ENCODE data around the gene KANK2.
A peak's percentile ranks its signal among the peaks of the same experiment; 100 is the strongest.

KANK2 gene

DNA sequence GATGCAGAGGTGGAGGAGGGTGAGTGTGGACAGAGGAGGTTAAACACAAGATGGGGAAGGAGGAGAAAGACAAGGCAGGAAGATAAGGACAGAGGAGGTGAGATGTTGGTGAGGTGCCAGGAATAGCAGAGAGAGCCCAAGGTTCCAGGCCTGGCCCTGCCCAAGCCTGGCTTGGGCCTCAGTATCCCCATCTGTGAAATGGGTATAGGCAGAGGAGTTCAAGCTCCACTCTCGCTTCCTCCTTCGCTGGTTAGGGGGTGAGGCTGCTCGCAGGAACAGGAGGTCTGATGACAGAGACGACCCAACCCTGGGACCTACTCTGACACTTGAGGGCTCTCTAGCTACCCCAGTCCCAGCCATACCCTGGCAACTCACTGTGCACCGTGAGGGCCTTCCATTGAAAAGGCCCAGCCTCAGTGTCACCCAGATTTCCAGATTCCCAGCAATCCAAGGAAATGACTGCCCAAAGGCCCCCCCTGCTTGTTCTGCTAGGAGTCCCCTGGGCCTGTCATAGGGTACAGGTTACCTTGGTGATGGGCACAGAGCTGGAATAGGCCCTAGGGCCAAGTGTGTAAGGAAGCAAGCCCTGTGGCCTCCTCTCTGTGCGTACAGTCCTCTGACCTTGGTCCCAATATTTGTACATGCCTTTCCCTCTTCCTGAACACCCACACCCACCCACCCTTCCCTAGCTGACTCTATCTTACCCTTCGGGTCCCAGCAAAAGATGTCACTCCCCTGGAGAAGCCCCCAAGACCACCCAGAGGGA lies 33.5 kb upstream of the KANK2 start:
- Histone ChIP-seq H3K4me3 (replicated peaks; ENCODE audit: low read depth, low read length) (no peak overlapping the region), H3K36me3 (ENCODE audit: control insufficient read depth, insufficient read depth, low read length) (no peaks in the 10 kb centered on the region), H3K27me3 (replicated peaks; ENCODE audit: control insufficient read depth, insufficient read depth, low read length) (no peaks in the 10 kb centered on the region)
- DNase-seq (ENCODE audit: extremely low read depth, insufficient read length), result no peak
- TF ChIP-seq CTCF (IDR thresholded peaks at IDR 0.05; ENCODE audit: insufficient read depth, low read length, poor library complexity, severe bottlenecking), result no peak

DNA sequence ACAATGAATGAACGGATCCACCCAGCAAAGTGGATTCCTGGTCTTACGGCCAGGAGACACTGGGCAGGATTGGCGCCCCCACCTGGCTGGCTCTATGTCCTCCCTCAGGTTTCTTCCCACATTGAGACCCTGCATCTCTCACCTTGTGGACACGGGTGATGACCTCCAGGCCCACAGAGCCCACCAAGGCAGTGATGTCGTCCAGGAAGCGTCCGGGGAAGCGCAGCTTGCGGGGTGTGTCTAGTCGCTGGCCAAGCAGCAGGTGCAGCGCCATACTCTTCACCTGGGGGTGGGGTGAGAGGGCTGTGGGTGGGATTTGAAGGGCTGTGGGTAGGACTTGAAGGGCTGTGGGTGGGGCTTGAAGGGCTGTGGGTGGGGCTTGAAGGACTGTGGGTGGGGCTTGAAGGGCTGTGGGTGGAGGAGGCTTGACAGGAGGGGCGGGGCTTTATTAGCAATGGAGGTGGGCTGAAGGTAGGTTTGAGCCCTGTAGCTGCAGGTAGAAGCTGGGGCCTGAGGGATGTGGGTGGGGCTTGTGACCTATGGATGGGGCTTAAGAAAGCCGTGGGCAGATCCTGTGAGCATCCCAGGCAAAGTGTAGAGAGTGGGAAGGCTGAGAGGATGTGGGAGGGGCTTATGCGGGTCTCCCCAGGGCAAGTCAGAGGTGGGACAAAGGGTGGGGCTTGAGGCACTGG lies 30.0 kb upstream of the KANK2 start:
- no peak for DNase-seq (ENCODE audit: extremely low read depth, insufficient read length)
- peak; percentile 36 for TF ChIP-seq CTCF (IDR thresholded peaks at IDR 0.05; ENCODE audit: insufficient read depth, low read length, poor library complexity, severe bottlenecking)
- no peaks in the 10 kb centered on the region for H3K27me3 ChIP-seq (replicated peaks; ENCODE audit: control insufficient read depth, insufficient read depth, low read length)
- H3K4me3 ChIP-seq (replicated peaks; ENCODE audit: low read depth, low read length), result no peak overlapping the region
- H3K36me3 ChIP-seq (ENCODE audit: control insufficient read depth, insufficient read depth, low read length), result no peaks in the 10 kb centered on the region

GRCh38 chr19:11226716-11227166 lies 29.4 kb upstream of the KANK2 start:
- no peak for DNase-seq (ENCODE audit: extremely low read depth, insufficient read length)
- no peak for TF ChIP-seq CTCF (IDR thresholded peaks at IDR 0.05; ENCODE audit: insufficient read depth, low read length, poor library complexity, severe bottlenecking)
- no peaks in the 10 kb centered on the region; the same call in 1 of the 2 replicates for H3K36me3 ChIP-seq (ENCODE audit: control insufficient read depth, insufficient read depth, low read length)
- H3K4me3 ChIP-seq (replicated peaks; ENCODE audit: low read depth, low read length), result no peak overlapping the region
- H3K27me3 ChIP-seq (replicated peaks; ENCODE audit: control insufficient read depth, insufficient read depth, low read length), result no peaks in the 10 kb centered on the region

DNA sequence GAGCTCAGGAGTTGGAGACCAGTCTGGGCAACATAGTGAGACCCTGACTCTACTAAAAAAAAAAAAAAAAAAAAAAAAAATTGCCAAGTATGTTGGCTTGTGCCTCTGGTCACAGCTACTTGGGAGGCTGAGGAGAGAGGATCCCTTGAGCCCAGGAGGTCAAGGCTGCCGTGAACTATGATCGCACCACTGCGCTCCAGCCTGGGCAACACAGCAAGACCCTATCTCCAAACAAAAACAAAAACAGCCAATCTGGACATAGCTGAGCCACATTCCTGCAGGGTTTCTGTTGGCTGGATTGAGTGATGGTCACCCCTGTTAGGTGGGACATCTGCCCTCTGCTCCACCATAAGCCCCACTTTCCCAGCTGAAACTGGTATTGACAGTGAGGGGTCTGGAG lies 28.5 kb upstream of the KANK2 start:
- Histone ChIP-seq H3K36me3 (ENCODE audit: control insufficient read depth, insufficient read depth, low read length) (no peaks in the 10 kb centered on the region; the same call in 1 of the 2 replicates), H3K4me3 (replicated peaks; ENCODE audit: low read depth, low read length) (no peak overlapping the region), H3K27me3 (replicated peaks; ENCODE audit: control insufficient read depth, insufficient read depth, low read length) (no peaks in the 10 kb centered on the region)
- TF ChIP-seq CTCF (IDR thresholded peaks at IDR 0.05; ENCODE audit: insufficient read depth, low read length, poor library complexity, severe bottlenecking), result no peak
- no peak for DNase-seq (ENCODE audit: extremely low read depth, insufficient read length)

DNA sequence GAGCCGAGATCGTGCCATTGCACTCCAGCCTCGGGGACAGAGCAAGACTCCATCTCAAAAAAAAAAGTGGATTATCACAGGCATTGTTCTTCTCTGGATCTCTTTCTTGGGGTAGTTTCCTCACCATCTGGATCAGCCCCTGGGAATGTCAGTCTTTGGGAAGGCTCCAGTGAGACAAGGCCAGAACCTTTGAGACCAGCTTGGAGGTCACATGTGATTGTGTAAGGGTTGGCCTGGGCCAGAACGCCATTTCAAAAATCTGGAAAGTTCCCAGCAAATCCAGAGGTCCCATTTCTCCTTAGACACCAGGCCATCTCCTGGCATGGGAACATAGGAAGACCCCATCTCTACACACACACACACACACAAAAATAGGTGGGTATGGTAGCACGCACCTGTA lies 27.8 kb upstream of the KANK2 start:
- TF ChIP-seq CTCF (IDR thresholded peaks at IDR 0.05; ENCODE audit: insufficient read depth, low read length, poor library complexity, severe bottlenecking), result no peak
- no peaks in the 10 kb centered on the region for H3K27me3 ChIP-seq (replicated peaks; ENCODE audit: control insufficient read depth, insufficient read depth, low read length)
- H3K36me3 ChIP-seq (ENCODE audit: control insufficient read depth, insufficient read depth, low read length), result no peaks in the 10 kb centered on the region; the same call in 1 of the 2 replicates
- DNase-seq (ENCODE audit: extremely low read depth, insufficient read length), result no peak
- H3K4me3 ChIP-seq (replicated peaks; ENCODE audit: low read depth, low read length), result no peak overlapping the region
